DOHH2 (cell line): ENCODE measurements around the gene FRG2B.
"Not testable (repeated sequence)": the region's sequence is repeated elsewhere in the genome, so short reads cannot be mapped to it uniquely, and the experiment has no call there.

ENCODE experiments used
- CTCF ChIP-seq: fragments of 200-600 bp; sonication (generic); IDR thresholded peaks from one replicate; pipeline ENCODE4 v1.5.1; 2014; ENCODE audit warnings: antibody characterized with exemption, mild to moderate bottlenecking, low read depth, low read length; ENCODE audit not compliant: poor library complexity, severe bottlenecking
- EZH2phosphoT487 ChIP-seq: fragments of 200-600 bp; sonication (generic); IDR thresholded peaks from 2 replicates; pipeline ENCODE4 v1.6.1; 2017; ENCODE audit warnings: borderline replicate concordance, mild to moderate bottlenecking, antibody characterized with exemption, low read length, moderate library complexity, mixed read lengths

- not testable (repeated sequence) for TF ChIP-seq CTCF, EZH2phosphoT487
These were observed 37.1 kb upstream of the FRG2B start for GRCh38 chr10:133663544-133664160.
